Sigmoid colon (tissue), 7 donors: ENCODE data around the gene PAX9. TPM values are rescaled to one million over a fixed set of nuclear protein-coding genes. Genes with fewer than 3 reads are reported as not detected.
A peak's percentile ranks its signal among the peaks of the same experiment; 100 is the strongest.

ENCODE experiments used
- DNase-seq: peaks from one replicate; pipeline ENCODE4 v3.0.0-alpha.2; 2019
- H3K27ac ChIP-seq, 4 donors: fragments of 200-600 bp; sonication (generic); one replicate each; pipeline ENCODE4 v1.5.1; 2016 to 2019; ENCODE audit warnings: mild to moderate bottlenecking in 1 of 4
- H3K27me3 ChIP-seq, 3 donors: fragments of 200-600 bp; sonication (generic); one replicate each; pipeline ENCODE4 v1.5.1; 2019; ENCODE audit warnings: mild to moderate bottlenecking in 1 of 3
- H3K36me3 ChIP-seq, 4 donors: fragments of 200-600 bp; sonication (generic); one replicate each; pipeline ENCODE4 v1.5.1; 2016 to 2019
- H3K4me1 ChIP-seq, 4 donors: fragments of 200-600 bp; sonication (generic); one replicate each; pipeline ENCODE4 v1.5.1; 2017 to 2019
- H3K4me3 ChIP-seq, 4 donors: fragments of 200-600 bp; sonication (generic); one replicate each; pipeline ENCODE4 v1.5.1; 2017 to 2019; ENCODE audit warnings: mild to moderate bottlenecking in 2 of 4, moderate library complexity in 1 of 4
- H3K9me3 ChIP-seq, 4 donors: fragments of 200-600 bp in 3 of 4; sonication (generic) in 3 of 4; one replicate each; pipeline versions ENCODE4 v1.5.1 to v1.6.1; 2013 to 2019
- EP300 ChIP-seq, 4 donors: sonication (generic); formaldehyde crosslinking; IDR thresholded peaks; one replicate each; pipeline ENCODE4 v1.6.1; 2017; ENCODE audit warnings: antibody characterized with exemption in 4 of 4
- POLR2A ChIP-seq, 2 donors: fragments of 450-650 bp; IDR thresholded peaks; one replicate each; pipeline ENCODE4 v1.6.1; 2016; ENCODE audit warnings: antibody characterized with exemption in 2 of 2, mild to moderate bottlenecking in 2 of 2, moderate library complexity in 2 of 2
- POLR2AphosphoS5 ChIP-seq, 4 donors: sonication (generic); formaldehyde crosslinking; IDR thresholded peaks; one replicate each; pipeline ENCODE4 v1.6.1; 2017; ENCODE audit warnings: antibody characterized with exemption in 4 of 4
- WGBS, 2 donors: extraction: QIAGEN DNeasy Blood & Tissue Kit; methylation state at CpG; one replicate each; pipeline ENCODE4 v1.1.7; 2013; 5-methylcytosine and 5-hydroxymethylcytosine counted together
- intact Hi-C: fragments of 100-400 bp; cut with DNase I; formaldehyde crosslinking; loops from one replicate; pipeline ENCODE4 v1.15.1; 2023
- polyA plus RNA-seq, 3 donors: library from polyadenylated mRNA; stranded (reverse); fragments of 200-250 nt; gene quantifications; one replicate each; pipeline ENCODE4 v1.2.3, GENCODE V29; 2013
- total RNA-seq, 4 donors: library from RNA; depleted of rRNA; stranded (reverse); fragments of >200 nt; gene quantifications; one replicate each; pipeline ENCODE4 v1.1.0, GENCODE V29; 2016
- TF ChIP-seq, protein P1 (sequence below), 4 experiments: fragments of 450-650 bp in 3 of 4; fragments of 200-600 bp in 1 of 4; IDR thresholded peaks; one replicate each; pipeline ENCODE4 v1.5.1; 2016 to 2019; ENCODE audit warnings: antibody characterized with exemption in 4 of 4, mild to moderate bottlenecking in 3 of 4, moderate library complexity in 2 of 4
- donor health status: healthy with polysubstance abuse.
- donor health status: Bipolar disorder and iron deficiency.
- donor health status: healthy.

Gene PAX9
- total and polyA plus RNA-seq, 7 donors, result under 0.01 to 1.2 (median 0.28) TPM; not detected in 2

DNA sequence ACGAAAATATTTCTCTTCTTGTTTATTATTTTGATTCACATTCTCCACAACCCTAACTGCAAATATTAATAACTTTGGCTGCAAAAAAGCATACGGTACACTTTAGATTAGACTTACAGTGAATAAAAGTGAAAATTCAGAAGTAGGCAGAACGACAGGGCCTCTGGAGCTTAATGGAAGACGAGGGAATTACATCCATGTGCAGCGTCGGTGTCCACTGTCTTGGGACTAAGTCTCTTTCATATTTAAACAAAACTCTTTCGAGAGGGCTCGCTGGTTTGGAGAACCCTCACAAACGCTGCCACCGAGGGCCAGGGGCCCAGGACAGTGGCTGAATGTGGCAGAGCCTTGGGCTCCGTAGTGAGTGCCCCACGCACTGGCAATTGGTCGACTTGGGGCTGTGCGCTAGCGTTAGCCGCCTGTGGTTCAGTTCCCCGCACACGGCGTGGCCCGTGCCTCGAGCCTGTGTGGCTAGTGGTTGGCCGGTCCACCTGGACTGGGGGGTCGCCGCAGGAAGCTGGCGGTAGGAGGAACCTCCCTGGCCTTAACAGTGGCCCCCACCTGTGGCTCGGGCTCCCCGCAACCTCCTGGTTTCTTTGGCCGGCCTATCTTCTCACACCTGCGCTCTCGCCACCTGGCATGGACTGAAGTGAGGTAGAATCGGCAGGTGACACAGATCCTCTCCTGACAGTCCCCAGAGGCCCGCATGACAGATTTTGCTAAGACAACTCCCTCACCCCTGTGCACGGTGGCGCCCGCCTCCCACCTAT is 739 bp upstream of the PAX9 start:
- H3K27ac ChIP-seq, result no peak overlapping the region
- intact Hi-C loops, result no loop called here
- H3K27me3 ChIP-seq, result peaks cover 90 to 100% (median 96%) of the 10 kb centered on the region in 3 donors
- no peak for DNase-seq
- TF ChIP-seq, protein P1, sequence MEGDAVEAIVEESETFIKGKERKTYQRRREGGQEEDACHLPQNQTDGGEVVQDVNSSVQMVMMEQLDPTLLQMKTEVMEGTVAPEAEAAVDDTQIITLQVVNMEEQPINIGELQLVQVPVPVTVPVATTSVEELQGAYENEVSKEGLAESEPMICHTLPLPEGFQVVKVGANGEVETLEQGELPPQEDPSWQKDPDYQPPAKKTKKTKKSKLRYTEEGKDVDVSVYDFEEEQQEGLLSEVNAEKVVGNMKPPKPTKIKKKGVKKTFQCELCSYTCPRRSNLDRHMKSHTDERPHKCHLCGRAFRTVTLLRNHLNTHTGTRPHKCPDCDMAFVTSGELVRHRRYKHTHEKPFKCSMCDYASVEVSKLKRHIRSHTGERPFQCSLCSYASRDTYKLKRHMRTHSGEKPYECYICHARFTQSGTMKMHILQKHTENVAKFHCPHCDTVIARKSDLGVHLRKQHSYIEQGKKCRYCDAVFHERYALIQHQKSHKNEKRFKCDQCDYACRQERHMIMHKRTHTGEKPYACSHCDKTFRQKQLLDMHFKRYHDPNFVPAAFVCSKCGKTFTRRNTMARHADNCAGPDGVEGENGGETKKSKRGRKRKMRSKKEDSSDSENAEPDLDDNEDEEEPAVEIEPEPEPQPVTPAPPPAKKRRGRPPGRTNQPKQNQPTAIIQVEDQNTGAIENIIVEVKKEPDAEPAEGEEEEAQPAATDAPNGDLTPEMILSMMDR (IDR thresholded peaks at IDR 0.05), result no peak
- TF ChIP-seq POLR2AphosphoS5 (IDR thresholded peaks at IDR 0.05) (no peak), POLR2A (IDR thresholded peaks at IDR 0.05) (no peak), EP300 (IDR thresholded peaks at IDR 0.05) (no peak)
- peak overlapping the region in 3 of 4 donors; percentile 30 to 42 (median 42) for H3K4me3 ChIP-seq
- H3K4me1 ChIP-seq, result peaks cover 0 to 70% (median 66%) of the 10 kb centered on the region in 4 donors
- H3K9me3 ChIP-seq, result no peaks in the 10 kb centered on the region
- 9% methylated on average over 35 of the region's 35 CpGs for WGBS, 2 donors
- H3K36me3 ChIP-seq, result no peaks in the 10 kb centered on the region

DNA sequence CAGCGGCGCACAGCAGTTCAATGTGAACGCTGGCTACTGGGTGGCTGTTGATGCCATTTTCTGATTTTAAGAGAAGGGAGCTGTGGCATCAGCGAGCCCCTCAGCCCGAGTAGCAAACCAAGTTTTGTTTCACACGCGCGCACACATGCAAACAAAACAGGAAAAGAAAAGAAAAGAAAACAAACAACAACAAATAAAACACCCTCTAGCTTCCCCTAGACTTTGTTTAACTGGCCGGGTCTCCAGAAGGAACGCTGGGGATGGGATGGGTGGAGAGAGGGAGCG is 540 bp downstream of the PAX9 start:
- Histone ChIP-seq H3K4me3 (peak overlapping the region; percentile 20 to 42 (median 36)), H3K9me3 (no peaks in the 10 kb centered on the region), H3K27ac (peak overlapping the region in 1 of 4 donors; percentile 24), H3K36me3 (no peaks in the 10 kb centered on the region), H3K27me3 (peaks cover 90 to 100% (median 96%) of the 10 kb centered on the region in 3 donors), H3K4me1 (peaks cover 0 to 66% (median 61%) of the 10 kb centered on the region in 4 donors)
- no peak for DNase-seq
- 1 to 2% methylated on average over 11 of the region's 11 CpGs for WGBS, 2 donors
- TF ChIP-seq EP300 (IDR thresholded peaks at IDR 0.05), result no peak
- TF ChIP-seq, protein P1 (IDR thresholded peaks at IDR 0.05), result no peak
- TF ChIP-seq POLR2A (IDR thresholded peaks at IDR 0.05), result no peak
- no peak for TF ChIP-seq POLR2AphosphoS5 (IDR thresholded peaks at IDR 0.05)
- intact Hi-C loops, result no loop called here

DNA sequence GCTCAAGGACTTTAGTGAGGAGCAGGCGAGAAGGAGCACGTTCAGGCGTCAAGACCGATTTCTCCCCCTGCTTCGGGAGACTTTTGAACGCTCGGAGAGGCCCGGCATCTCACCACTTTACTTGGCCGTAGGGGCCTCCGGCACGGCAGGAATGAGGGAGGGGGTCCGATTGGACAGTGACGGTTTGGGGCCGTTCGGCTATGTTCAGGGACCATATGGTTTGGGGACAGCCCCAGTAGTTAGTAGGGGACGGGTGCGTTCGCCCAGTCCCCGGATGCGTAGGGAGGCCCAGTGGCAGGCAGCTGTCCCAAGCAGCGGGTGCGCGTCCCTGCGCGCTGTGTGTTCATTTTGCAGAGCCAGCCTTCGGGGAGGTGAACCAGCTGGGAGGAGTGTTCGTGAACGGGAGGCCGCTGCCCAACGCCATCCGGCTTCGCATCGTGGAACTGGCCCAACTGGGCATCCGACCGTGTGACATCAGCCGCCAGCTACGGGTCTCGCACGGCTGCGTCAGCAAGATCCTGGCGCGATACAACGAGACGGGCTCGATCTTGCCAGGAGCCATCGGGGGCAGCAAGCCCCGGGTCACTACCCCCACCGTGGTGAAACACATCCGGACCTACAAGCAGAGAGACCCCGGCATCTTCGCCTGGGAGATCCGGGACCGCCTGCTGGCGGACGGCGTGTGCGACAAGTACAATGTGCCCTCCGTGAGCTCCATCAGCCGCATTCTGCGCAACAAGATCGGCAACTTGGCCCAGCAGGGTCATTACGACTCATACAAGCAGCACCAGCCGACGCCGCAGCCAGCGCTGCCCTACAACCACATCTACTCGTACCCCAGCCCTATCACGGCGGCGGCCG is 1.1 kb downstream of the PAX9 start:
- DNase-seq, result no peak
- Histone ChIP-seq H3K4me3 (peak overlapping the region; percentile 5 to 42 (median 36)), H3K9me3 (no peaks in the 10 kb centered on the region), H3K36me3 (no peaks in the 10 kb centered on the region), H3K4me1 (peaks cover 0 to 61% (median 55%) of the 10 kb centered on the region in 4 donors), H3K27me3 (peaks cover 84 to 100% (median 97%) of the 10 kb centered on the region in 3 donors), H3K27ac (peak overlapping the region in 1 of 4 donors; percentile 24)
- intact Hi-C loops, result no loop called here
- TF ChIP-seq POLR2AphosphoS5 (IDR thresholded peaks at IDR 0.05), result no peak
- TF ChIP-seq EP300 (IDR thresholded peaks at IDR 0.05), result no peak
- no peak for TF ChIP-seq POLR2A (IDR thresholded peaks at IDR 0.05)
- TF ChIP-seq, protein P1 (IDR thresholded peaks at IDR 0.05), result no peak
- 2 to 5% methylated on average over 71 of the region's 71 CpGs for WGBS, 2 donors

DNA sequence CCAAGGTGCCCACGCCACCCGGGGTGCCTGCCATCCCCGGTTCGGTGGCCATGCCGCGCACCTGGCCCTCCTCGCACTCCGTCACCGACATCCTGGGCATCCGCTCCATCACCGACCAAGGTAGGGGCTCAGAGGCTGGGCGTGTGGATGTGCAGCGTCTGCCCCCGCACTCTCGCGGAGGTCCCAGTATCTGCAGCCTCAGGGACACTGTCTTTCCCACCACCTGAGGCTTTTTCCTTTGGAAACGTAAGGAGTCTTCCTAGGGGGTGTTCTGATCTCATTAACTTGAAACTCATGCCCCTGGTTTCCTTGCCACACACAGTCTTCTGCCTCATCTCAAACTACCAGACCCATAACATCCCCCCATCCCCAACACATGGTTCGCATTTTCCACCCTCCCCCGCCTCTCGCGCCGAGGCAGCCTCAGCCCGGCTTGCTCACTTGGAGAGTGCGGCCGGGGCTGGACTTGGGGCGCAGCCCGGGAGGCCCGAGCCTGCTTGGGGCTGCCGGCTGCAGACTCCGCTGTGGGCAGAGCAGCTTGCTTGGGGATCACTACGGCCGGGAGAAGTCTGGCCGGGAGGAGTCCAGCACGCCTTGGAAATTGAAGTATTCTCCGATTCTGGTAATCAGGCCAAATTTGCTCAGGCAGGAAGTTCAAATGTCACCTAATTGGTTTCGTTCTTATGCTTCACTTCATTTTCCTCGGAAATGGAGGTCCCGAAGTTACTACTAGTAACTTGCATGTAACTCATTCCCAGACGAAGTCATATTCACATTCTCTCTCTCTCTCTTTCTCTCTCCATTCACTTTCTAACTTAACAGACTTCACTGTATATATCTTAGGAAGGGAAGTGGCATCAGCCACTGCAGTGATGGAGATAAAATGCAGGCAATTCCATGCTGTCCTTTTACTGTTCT is 2.0 kb downstream of the PAX9 start:
- Histone ChIP-seq H3K9me3 (no peaks in the 10 kb centered on the region), H3K4me1 (peaks cover 0 to 52% (median 47%) of the 10 kb centered on the region in 4 donors), H3K4me3 (peak overlapping the region; percentile 5 to 42 (median 36)), H3K36me3 (no peaks in the 10 kb centered on the region), H3K27ac (no peak overlapping the region), H3K27me3 (peaks cover 76 to 100% (median 96%) of the 10 kb centered on the region in 3 donors)
- WGBS, 2 donors, result 3 to 4% methylated on average over 39 of the region's 39 CpGs
- TF ChIP-seq POLR2AphosphoS5 (IDR thresholded peaks at IDR 0.05), result peak in 1 of 4 donors; percentile 38
- TF ChIP-seq POLR2A (IDR thresholded peaks at IDR 0.05), result no peak
- intact Hi-C loops, result no loop called here
- DNase-seq, result no peak
